Measurements from ENCODE around the gene AIRE. TPM values are rescaled to one million over a fixed set of nuclear protein-coding genes. Genes with fewer than 3 reads are reported as not detected.
"Not testable (repeated sequence)": the region's sequence is repeated elsewhere in the genome, so short reads cannot be mapped to it uniquely, and the experiment has no call there.

AIRE gene
- total RNA-seq, 1 donor from 2014 or later, result 0.17 TPM

DNA sequence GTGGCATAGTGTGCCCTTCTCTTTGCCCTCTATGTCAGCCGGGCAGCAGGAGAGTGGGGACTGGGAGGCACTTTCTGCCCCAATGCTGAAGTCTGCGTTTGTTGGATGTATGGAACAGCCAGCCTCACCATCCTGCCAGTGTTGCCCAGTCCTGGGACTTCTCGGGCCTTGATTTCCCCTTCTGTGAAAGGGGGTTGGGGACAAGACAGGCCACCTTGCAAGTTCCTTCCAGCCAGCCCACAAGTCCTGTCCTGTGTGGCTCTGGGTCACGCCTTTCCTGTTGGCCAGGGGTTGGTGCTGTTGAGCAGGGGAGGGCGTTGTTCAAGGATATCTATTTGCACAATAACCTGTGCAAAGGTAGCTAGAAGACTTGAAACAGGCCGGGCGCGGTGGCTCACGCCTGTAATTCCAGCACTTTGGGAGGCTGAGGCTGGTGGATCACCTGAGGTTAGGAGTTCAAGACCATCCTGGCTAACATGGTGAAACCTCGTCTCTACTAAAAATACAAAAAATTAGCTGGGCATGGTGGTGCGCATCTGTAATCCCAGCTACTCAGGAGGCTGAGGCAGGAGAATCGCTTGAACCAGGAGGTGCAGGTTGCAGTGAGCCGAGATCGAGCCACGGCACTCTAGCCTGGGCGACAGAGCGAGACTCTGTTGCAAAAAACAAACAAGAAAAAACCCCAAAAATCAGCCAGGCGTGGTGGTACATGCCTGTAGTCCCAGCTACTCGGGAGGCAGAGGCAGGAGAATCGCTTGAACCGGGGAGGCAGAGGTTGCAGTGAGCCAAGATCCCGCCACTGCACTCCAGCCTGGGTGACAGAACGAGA lies 17.1 kb downstream of the AIRE start:
- H3K4me3 ChIP-seq (ENCODE audit: low read depth, low read length); DNase-seq (ENCODE audit: low read depth); H3K27me3 ChIP-seq (ENCODE audit: control insufficient read depth, insufficient read depth, low read length); H3K36me3 ChIP-seq (ENCODE audit: control insufficient read depth, insufficient read depth, low read length): not testable (repeated sequence)
- TF ChIP-seq, protein P1, sequence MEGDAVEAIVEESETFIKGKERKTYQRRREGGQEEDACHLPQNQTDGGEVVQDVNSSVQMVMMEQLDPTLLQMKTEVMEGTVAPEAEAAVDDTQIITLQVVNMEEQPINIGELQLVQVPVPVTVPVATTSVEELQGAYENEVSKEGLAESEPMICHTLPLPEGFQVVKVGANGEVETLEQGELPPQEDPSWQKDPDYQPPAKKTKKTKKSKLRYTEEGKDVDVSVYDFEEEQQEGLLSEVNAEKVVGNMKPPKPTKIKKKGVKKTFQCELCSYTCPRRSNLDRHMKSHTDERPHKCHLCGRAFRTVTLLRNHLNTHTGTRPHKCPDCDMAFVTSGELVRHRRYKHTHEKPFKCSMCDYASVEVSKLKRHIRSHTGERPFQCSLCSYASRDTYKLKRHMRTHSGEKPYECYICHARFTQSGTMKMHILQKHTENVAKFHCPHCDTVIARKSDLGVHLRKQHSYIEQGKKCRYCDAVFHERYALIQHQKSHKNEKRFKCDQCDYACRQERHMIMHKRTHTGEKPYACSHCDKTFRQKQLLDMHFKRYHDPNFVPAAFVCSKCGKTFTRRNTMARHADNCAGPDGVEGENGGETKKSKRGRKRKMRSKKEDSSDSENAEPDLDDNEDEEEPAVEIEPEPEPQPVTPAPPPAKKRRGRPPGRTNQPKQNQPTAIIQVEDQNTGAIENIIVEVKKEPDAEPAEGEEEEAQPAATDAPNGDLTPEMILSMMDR (IDR thresholded peaks at IDR 0.05; ENCODE audit: insufficient read depth, low read length, poor library complexity, severe bottlenecking), result peak; percentile 18

DNA sequence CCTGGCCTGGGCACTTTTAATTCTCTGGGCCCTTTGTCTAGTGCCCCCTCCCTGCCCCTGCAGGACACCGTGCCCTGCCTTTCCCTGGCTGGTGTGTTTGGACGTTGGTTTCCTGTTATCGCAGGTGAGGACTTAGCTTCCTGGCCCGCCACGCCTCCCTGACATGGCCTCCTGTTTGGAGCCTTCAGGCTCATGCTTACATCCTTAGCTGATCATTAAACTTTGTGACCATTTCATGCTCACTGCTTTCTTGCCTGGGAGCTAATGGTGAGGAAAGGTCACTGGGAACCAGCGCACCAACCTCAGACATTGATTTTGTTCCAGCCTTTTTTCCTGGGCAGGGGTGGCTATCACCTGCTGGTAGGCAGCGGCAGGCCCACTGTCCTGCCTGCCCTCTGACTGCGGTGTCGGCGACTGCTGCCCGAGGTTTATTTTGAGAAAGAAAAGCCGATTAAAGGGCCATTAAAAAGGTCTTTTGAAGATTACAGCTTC lies 17.9 kb downstream of the AIRE start:
- Histone ChIP-seq H3K36me3 (ENCODE audit: control insufficient read depth, insufficient read depth, low read length) (no peaks in the 10 kb centered on the region), H3K4me3 (ENCODE audit: low read depth, low read length) (no peak overlapping the region), H3K27me3 (ENCODE audit: control insufficient read depth, insufficient read depth, low read length) (no peaks in the 10 kb centered on the region)
- TF ChIP-seq, protein P1 (IDR thresholded peaks at IDR 0.05; ENCODE audit: insufficient read depth, low read length, poor library complexity, severe bottlenecking), result no peak
- DNase-seq (ENCODE audit: low read depth), result peak; percentile 55

GRCh38 chr21:44304011-44304616 lies 18.4 kb downstream of the AIRE start:
- H3K4me3 ChIP-seq (ENCODE audit: low read depth, low read length), result no peak overlapping the region
- H3K27me3 ChIP-seq (ENCODE audit: control insufficient read depth, insufficient read depth, low read length), result no peaks in the 10 kb centered on the region
- H3K36me3 ChIP-seq (ENCODE audit: control insufficient read depth, insufficient read depth, low read length), result no peaks in the 10 kb centered on the region
- TF ChIP-seq, protein P1 (IDR thresholded peaks at IDR 0.05; ENCODE audit: insufficient read depth, low read length, poor library complexity, severe bottlenecking), result no peak
- no peak for DNase-seq (ENCODE audit: low read depth)

GRCh38 chr21:44304877-44305293 lies 19.2 kb downstream of the AIRE start:
- Histone ChIP-seq H3K36me3 (ENCODE audit: control insufficient read depth, insufficient read depth, low read length) (no peaks in the 10 kb centered on the region), H3K27me3 (ENCODE audit: control insufficient read depth, insufficient read depth, low read length) (no peaks in the 10 kb centered on the region), H3K4me3 (ENCODE audit: low read depth, low read length) (no peak overlapping the region)
- TF ChIP-seq, protein P1 (IDR thresholded peaks at IDR 0.05; ENCODE audit: insufficient read depth, low read length, poor library complexity, severe bottlenecking), result peak; percentile 84
- no peak for DNase-seq (ENCODE audit: low read depth)

- Histone ChIP-seq H3K36me3 (ENCODE audit: control insufficient read depth, insufficient read depth, low read length) (no peaks in the 10 kb centered on the region), H3K4me3 (ENCODE audit: low read depth, low read length) (no peak overlapping the region), H3K27me3 (ENCODE audit: control insufficient read depth, insufficient read depth, low read length) (no peaks in the 10 kb centered on the region)
- no peak for DNase-seq (ENCODE audit: low read depth)
- TF ChIP-seq, protein P1 (IDR thresholded peaks at IDR 0.05; ENCODE audit: insufficient read depth, low read length, poor library complexity, severe bottlenecking), result no peak
These were observed 20.0 kb downstream of the AIRE start for GRCh38 chr21:44305691-44306090.
